H9 (cell line): Measurements from ENCODE around the gene GARRE1. TPM values are rescaled to one million over a fixed set of nuclear protein-coding genes. Genes with fewer than 3 reads are reported as not detected.
A peak's percentile ranks its signal among the peaks of the same experiment; 100 is the strongest.

Source experiments
- DNase-seq: peaks from one replicate; pipeline ENCODE4 v3.0.0-alpha.2; 2017
- H2AFZ ChIP-seq: one replicate; pipeline ENCODE4 v1.6.1; 2013; ENCODE audit warnings: mild to moderate bottlenecking, low read length, control low read depth, moderate library complexity
- H2AK5ac ChIP-seq: 2 replicates; pipeline ENCODE4 v1.6.1; 2013; ENCODE audit warnings: low read length, control low read depth, mixed read lengths; ENCODE audit not compliant: insufficient read length
- H2BK120ac ChIP-seq: one replicate; pipeline ENCODE4 v1.6.1; 2013; ENCODE audit warnings: low read depth, mild to moderate bottlenecking, low read length, control low read depth, inconsistent platforms; ENCODE audit not compliant: poor library complexity, severe bottlenecking
- H2BK12ac ChIP-seq: 2 replicates; pipeline ENCODE4 v1.6.1; 2013; ENCODE audit warnings: low read length, control low read depth, mixed read lengths, low read depth; ENCODE audit not compliant: insufficient read length
- H2BK15ac ChIP-seq: 2 replicates; pipeline ENCODE4 v1.6.1; 2013; ENCODE audit warnings: low read depth, low read length, control low read depth
- H2BK20ac ChIP-seq: one replicate; pipeline ENCODE4 v1.6.1; 2013; ENCODE audit warnings: low read depth, mild to moderate bottlenecking, low read length, control low read depth, inconsistent platforms; ENCODE audit not compliant: poor library complexity, severe bottlenecking
- H2BK5ac ChIP-seq: 2 replicates; pipeline ENCODE4 v1.6.1; 2013; ENCODE audit warnings: low read length, control low read depth, mixed read lengths; ENCODE audit not compliant: insufficient read length
- H3K14ac ChIP-seq: 2 replicates; pipeline ENCODE4 v1.6.1; 2013; ENCODE audit warnings: low read length, control low read depth; ENCODE audit not compliant: insufficient read depth
- H3K18ac ChIP-seq: 2 replicates; pipeline ENCODE4 v1.6.1; 2013; ENCODE audit warnings: low read depth, mild to moderate bottlenecking, mixed read lengths, low read length, control low read depth; ENCODE audit not compliant: insufficient read length
- H3K23ac ChIP-seq: 2 replicates; pipeline ENCODE4 v1.6.1; 2013; ENCODE audit warnings: low read length, control low read depth, mixed read lengths, low read depth; ENCODE audit not compliant: insufficient read length
- H3K23me2 ChIP-seq: 2 replicates; pipeline ENCODE4 v1.6.1; 2013; ENCODE audit warnings: low read depth, mild to moderate bottlenecking, mixed read lengths, low read length, control low read depth; ENCODE audit not compliant: insufficient read length, poor library complexity, severe bottlenecking
- H3K27ac ChIP-seq: 2 replicates; pipeline ENCODE4 v1.5.1; 2013; ENCODE audit warnings: low read length, control low read depth, mixed read lengths, low read depth; ENCODE audit not compliant: insufficient read length
- H3K27me3 ChIP-seq: 2 replicates; pipeline ENCODE4 v1.6.1; 2013; ENCODE audit warnings: low read length, control low read depth, inconsistent platforms; ENCODE audit not compliant: insufficient read depth
- H3K4ac ChIP-seq: 2 replicates; pipeline ENCODE4 v1.6.1; 2013; ENCODE audit warnings: low read depth, mild to moderate bottlenecking, control low read depth, inconsistent platforms, low read length, moderate library complexity
- H3K4me1 ChIP-seq: 2 replicates; pipeline ENCODE4 v1.6.1; 2013; ENCODE audit warnings: low read length, control low read depth, inconsistent platforms; ENCODE audit not compliant: insufficient read depth
- H3K4me2 ChIP-seq: 2 replicates; pipeline ENCODE4 v1.6.1; 2013; ENCODE audit warnings: low read length, control low read depth, mixed read lengths; ENCODE audit not compliant: insufficient read length, insufficient read depth
- H3K56ac ChIP-seq: 2 replicates; pipeline ENCODE4 v1.6.1; 2013; ENCODE audit warnings: low read depth, mild to moderate bottlenecking, mixed read lengths, low read length, control low read depth; ENCODE audit not compliant: insufficient read length
- H3K79me1 ChIP-seq: 2 replicates; pipeline ENCODE4 v1.6.1; 2013; ENCODE audit warnings: low read depth, mild to moderate bottlenecking, moderate library complexity, low read length, control low read depth, inconsistent platforms; ENCODE audit not compliant: insufficient read depth, poor library complexity, severe bottlenecking
- H3K79me2 ChIP-seq: 2 replicates; pipeline ENCODE4 v1.6.1; 2013; ENCODE audit warnings: low read length, control low read depth, inconsistent platforms; ENCODE audit not compliant: insufficient read depth
- H3K9ac ChIP-seq: 2 replicates; pipeline ENCODE4 v1.6.1; 2013; ENCODE audit warnings: low read length, control low read depth, mixed read lengths; ENCODE audit not compliant: insufficient read length; ENCODE audit errors: extremely low read depth
- H3K9me3 ChIP-seq: one replicate; pipeline ENCODE4 v1.6.1; 2013; ENCODE audit warnings: low read depth, low read length, inconsistent platforms; ENCODE audit not compliant: control insufficient read depth
- H3T11ph ChIP-seq: one replicate; pipeline ENCODE4 v1.6.1; 2013; ENCODE audit warnings: mild to moderate bottlenecking, low read length, control low read depth, inconsistent platforms
- H4K20me1 ChIP-seq: one replicate; pipeline ENCODE4 v1.6.1; 2013; ENCODE audit not compliant: control insufficient read depth, insufficient read length, insufficient read depth
- H4K5ac ChIP-seq: 2 replicates; pipeline ENCODE4 v1.6.1; 2013; ENCODE audit warnings: low read depth, mild to moderate bottlenecking, mixed read lengths, low read length, control low read depth; ENCODE audit not compliant: insufficient read length
- H4K8ac ChIP-seq: replicated peaks from 2 replicates; pipeline ENCODE4 v1.6.1; 2013; ENCODE audit warnings: low read length, control low read depth, mixed read lengths, low read depth; ENCODE audit not compliant: insufficient read length
- H4K91ac ChIP-seq: 2 replicates; pipeline ENCODE4 v1.6.1; 2013; ENCODE audit warnings: low read depth, mild to moderate bottlenecking, moderate library complexity, mixed read lengths, low read length, control low read depth; ENCODE audit not compliant: insufficient read length
- H3K27ac Mint-ChIP-seq, 3 experiments: 2 replicates in 2 of 3; 3 replicates in 1 of 3; pipeline ENCODE4 v1.8.0; 2020 to 2021; ENCODE audit warnings: mixed read lengths in 3 of 3, mild to moderate bottlenecking in 1 of 3, moderate library complexity in 1 of 3
- H3K27me3 Mint-ChIP-seq: 2 replicates; pipeline ENCODE4 v1.8.0; 2021; ENCODE audit warnings: low read depth, mild to moderate bottlenecking, moderate library complexity, mixed read lengths
- H3K36me3 Mint-ChIP-seq, 3 experiments: 2 replicates in 2 of 3; 3 replicates in 1 of 3; pipeline ENCODE4 v1.8.0; 2020 to 2021; ENCODE audit warnings: low read depth in 3 of 3, mixed read lengths in 3 of 3; ENCODE audit not compliant: insufficient read depth in 1 of 3
- H3K4me1 Mint-ChIP-seq, 2 experiments: 2 replicates each; pipeline ENCODE4 v1.8.0; 2020; ENCODE audit warnings: mixed read lengths in 2 of 2
- H3K4me3 Mint-ChIP-seq, 2 experiments: 2 replicates in 1 of 2; 3 replicates in 1 of 2; pipeline ENCODE4 v1.8.0; 2020 to 2021; ENCODE audit warnings: mild to moderate bottlenecking in 2 of 2, mixed read lengths in 2 of 2, moderate library complexity in 1 of 2
- H3K9me3 Mint-ChIP-seq, 2 experiments: 2 replicates in 1 of 2; 3 replicates in 1 of 2; pipeline ENCODE4 v1.8.0; 2020; ENCODE audit warnings: mild to moderate bottlenecking in 2 of 2, mixed read lengths in 2 of 2, moderate library complexity in 1 of 2
- WGBS: extraction: QIAGEN DNeasy Blood & Tissue Kit; methylation state at CpG from one replicate; pipeline ENCODE4 v1.1.7; 2013; ENCODE audit warnings: missing lambda C conversion rate, low lambda C conversion rate, mixed read lengths; ENCODE audit not compliant: insufficient read length; ENCODE audit errors: extremely low coverage; 5-methylcytosine and 5-hydroxymethylcytosine counted together
- total RNA-seq: library from RNA; stranded (reverse); gene quantifications from 2 replicates; pipeline ENCODE4 v1.2.1, GENCODE V29; 2021
- TF ChIP-seq, protein P1 (sequence below): fragments of 200-600 bp; sonication (generic); conservative IDR thresholded peaks from 3 replicates; pipeline ENCODE4 v1.8.0; 2021; ENCODE audit warnings: antibody characterized with exemption, mild to moderate bottlenecking

The GARRE1 gene
- total RNA-seq, 1 experiment from 2014 or later = 24.1 TPM

DNA sequence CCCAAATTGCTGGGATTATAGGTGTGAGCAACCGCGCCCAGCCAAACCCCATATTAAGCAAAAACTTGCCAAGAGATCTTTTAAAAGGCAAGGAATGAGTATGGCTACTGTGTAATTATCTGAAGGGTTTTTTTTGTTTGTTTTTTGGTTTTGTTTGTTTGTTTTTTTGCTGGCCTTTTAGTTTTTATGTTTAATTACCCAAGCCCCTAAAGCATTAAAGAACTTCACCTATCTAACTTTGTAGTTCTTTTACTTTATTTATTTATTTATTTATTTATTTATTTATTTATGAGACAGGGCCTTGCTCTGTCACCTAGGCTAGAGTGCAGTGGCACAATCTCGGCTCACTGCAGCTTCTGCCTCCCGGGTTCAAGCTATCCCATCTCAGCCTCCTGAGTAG is 40.3 kb upstream of the GARRE1 start:
- Histone ChIP-seq H3K18ac (no peak overlapping the region), H2BK20ac (no peak overlapping the region), H2AFZ (no peak overlapping the region), H2BK5ac (no peak overlapping the region), H2BK15ac (no peak overlapping the region), H4K91ac (no peak overlapping the region), H4K20me1 (no peaks in the 10 kb centered on the region), H2BK120ac (no peak overlapping the region), H3K9ac (no peak overlapping the region), H3K27me3 (no peaks in the 10 kb centered on the region), H3T11ph (no peak overlapping the region), H3K4me2 (no peak overlapping the region), H2BK12ac (no peak overlapping the region), H3K4ac (no peak overlapping the region), H2AK5ac (no peak overlapping the region), H3K56ac (no peak overlapping the region), H4K8ac (no peak overlapping the region), H3K27ac (no peak overlapping the region), H3K4me1 (no peaks in the 10 kb centered on the region), H3K79me2 (no peaks in the 10 kb centered on the region), H3K9me3 (no peaks in the 10 kb centered on the region), H3K79me1 (no peaks in the 10 kb centered on the region), H3K23ac (no peak overlapping the region), H3K23me2 (no peaks in the 10 kb centered on the region), H4K5ac (no peak overlapping the region), H3K14ac (no peak overlapping the region)
- no CpG with 5 or more reads among the region's 4 CpGs for WGBS
- Mint-ChIP-seq H3K4me1 (no peaks in the 10 kb centered on the region), H3K27ac (peak overlapping the region in 2 of 3 experiments; percentile 47 to 68; a peak in 2 of 7 replicates), H3K4me3 (no peak overlapping the region), H3K36me3 (peaks cover 21 to 67% (median 56%) of the 10 kb centered on the region in 3 experiments; a peak in 6 of 7 replicates), H3K9me3 (no peaks in the 10 kb centered on the region), H3K27me3 (no peaks in the 10 kb centered on the region)
- DNase-seq = no peak
- TF ChIP-seq, protein P1, sequence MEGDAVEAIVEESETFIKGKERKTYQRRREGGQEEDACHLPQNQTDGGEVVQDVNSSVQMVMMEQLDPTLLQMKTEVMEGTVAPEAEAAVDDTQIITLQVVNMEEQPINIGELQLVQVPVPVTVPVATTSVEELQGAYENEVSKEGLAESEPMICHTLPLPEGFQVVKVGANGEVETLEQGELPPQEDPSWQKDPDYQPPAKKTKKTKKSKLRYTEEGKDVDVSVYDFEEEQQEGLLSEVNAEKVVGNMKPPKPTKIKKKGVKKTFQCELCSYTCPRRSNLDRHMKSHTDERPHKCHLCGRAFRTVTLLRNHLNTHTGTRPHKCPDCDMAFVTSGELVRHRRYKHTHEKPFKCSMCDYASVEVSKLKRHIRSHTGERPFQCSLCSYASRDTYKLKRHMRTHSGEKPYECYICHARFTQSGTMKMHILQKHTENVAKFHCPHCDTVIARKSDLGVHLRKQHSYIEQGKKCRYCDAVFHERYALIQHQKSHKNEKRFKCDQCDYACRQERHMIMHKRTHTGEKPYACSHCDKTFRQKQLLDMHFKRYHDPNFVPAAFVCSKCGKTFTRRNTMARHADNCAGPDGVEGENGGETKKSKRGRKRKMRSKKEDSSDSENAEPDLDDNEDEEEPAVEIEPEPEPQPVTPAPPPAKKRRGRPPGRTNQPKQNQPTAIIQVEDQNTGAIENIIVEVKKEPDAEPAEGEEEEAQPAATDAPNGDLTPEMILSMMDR = no peak
